ENCODE data around the gene PLEKHM1. TPM values are rescaled to one million over a fixed set of nuclear protein-coding genes. Genes with fewer than 3 reads are reported as not detected.

Gene PLEKHM1
- total RNA-seq, 2 experiments from 2014 or later = 16.6 to 18.6 TPM

GRCh38 chr17:45433159-45433535 lies 57.4 kb downstream of the PLEKHM1 start:
- CTCF ChIA-PET = interaction anchor here (0.6 kb wide), 1 partner anchor 20 kb away, joined by 3 read pairs; no protein-coding TSS in a partner anchor
- H3K36me3 Mint-ChIP-seq (ENCODE audit: low read depth) = no peaks in the 10 kb centered on the region
- no peaks in the 10 kb centered on the region for H3K9me3 Mint-ChIP-seq
- DNase-seq = no peak
- peak overlapping the region; percentile 47 for H3K4me3 Mint-ChIP-seq
- H3K4me1 Mint-ChIP-seq (ENCODE audit: low read depth) = peaks cover 16% of the 10 kb centered on the region
- H3K27ac Mint-ChIP-seq = no peak overlapping the region
- H3K27me3 Mint-ChIP-seq (ENCODE audit: low read depth) = peaks cover 5% of the 10 kb centered on the region
- intact Hi-C loops (cut with micrococcal nuclease) = no loop called here

DNA sequence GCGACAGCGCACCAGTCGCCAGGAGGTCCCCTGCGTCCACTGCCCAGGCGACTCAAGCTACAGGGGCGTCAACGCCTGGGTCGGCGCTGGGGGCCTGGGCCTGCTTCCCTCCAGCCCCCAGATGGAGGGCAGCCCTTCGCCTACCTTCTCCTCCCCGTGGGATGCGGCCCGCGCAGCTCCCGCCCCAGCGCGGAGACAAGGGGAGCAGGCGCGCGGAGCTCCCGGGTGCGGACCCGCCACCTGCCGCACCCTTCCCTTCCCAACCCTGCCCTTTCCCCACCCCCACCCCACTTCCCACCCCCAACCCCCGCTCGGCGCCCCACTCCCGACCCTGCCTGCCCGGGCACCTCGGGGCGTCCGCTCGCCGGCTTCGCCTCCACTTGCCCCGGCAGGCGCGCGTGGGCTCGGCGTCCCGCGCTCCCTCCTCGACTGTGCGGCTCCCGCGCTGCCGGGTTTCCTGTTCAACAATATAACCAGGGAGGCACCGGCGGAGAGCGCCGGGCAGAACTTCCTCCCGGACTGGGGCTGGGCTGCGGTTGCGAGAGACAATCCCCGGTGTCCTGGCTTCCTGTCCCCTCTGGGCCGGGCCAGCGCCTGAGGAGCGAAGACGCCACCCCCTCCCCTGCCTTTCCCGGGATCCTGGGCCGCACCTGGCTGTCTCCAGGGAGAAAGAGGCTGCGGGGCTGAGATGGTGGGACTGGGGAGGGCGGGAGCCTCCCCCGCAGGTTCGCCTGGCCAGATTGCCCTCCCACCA lies 57.9 kb downstream of the PLEKHM1 start, which contains the start of gene ARHGAP27:
Gene ARHGAP27 (minus strand): TSS at position 466 of the 754 bp plus-strand sequence. CDS start 2,591 bp downstream, outside the sequence.
- Mint-ChIP-seq H3K9me3 (no peaks in the 10 kb centered on the region), H3K4me3 (peak within 1 kb of the TSS; percentile 78), H3K27me3 (ENCODE audit: low read depth) (peaks cover 5% of the 10 kb centered on the region), H3K36me3 (ENCODE audit: low read depth) (no peaks in the 10 kb centered on the region), H3K4me1 (ENCODE audit: low read depth) (peaks cover 18% of the 10 kb centered on the region), H3K27ac (no peak within 1 kb of the TSS)
- intact Hi-C loops (cut with micrococcal nuclease) = no loop called here
- DNase-seq = peak; percentile 60
- CTCF ChIA-PET = interaction anchor here (0.6 kb wide), 1 partner anchor 20 kb away, joined by 3 read pairs; no protein-coding TSS in a partner anchor

GRCh38 chr17:45431531-45432404 lies 58.8 kb downstream of the PLEKHM1 start:
- Mint-ChIP-seq H3K27ac (no peak overlapping the region), H3K9me3 (no peaks in the 10 kb centered on the region), H3K4me3 (peak overlapping the region; percentile 78), H3K36me3 (ENCODE audit: low read depth) (no peaks in the 10 kb centered on the region), H3K27me3 (ENCODE audit: low read depth) (peaks cover 5% of the 10 kb centered on the region), H3K4me1 (ENCODE audit: low read depth) (peaks cover 18% of the 10 kb centered on the region)
- DNase-seq = peak; percentile 76
- intact Hi-C loops (cut with micrococcal nuclease) = no loop called here
- CTCF ChIA-PET = no interaction called here

- CTCF ChIA-PET = no interaction called here
- H3K36me3 Mint-ChIP-seq (ENCODE audit: low read depth) = no peaks in the 10 kb centered on the region
- peaks cover 18% of the 10 kb centered on the region for H3K4me1 Mint-ChIP-seq (ENCODE audit: low read depth)
- H3K4me3 Mint-ChIP-seq = peak overlapping the region; percentile 78
- DNase-seq = peak; percentile 39
- peaks cover 5% of the 10 kb centered on the region for H3K27me3 Mint-ChIP-seq (ENCODE audit: low read depth)
- intact Hi-C loops (cut with micrococcal nuclease) = no loop called here
- no peaks in the 10 kb centered on the region for H3K9me3 Mint-ChIP-seq
- no peak overlapping the region for H3K27ac Mint-ChIP-seq
Observed at GRCh38 chr17:45430738-45431530, 59.6 kb downstream of the PLEKHM1 start.

- no peak for DNase-seq
- Mint-ChIP-seq H3K4me3 (peak overlapping the region; percentile 78), H3K4me1 (ENCODE audit: low read depth) (peaks cover 18% of the 10 kb centered on the region), H3K27ac (no peak overlapping the region), H3K9me3 (no peaks in the 10 kb centered on the region), H3K36me3 (ENCODE audit: low read depth) (no peaks in the 10 kb centered on the region), H3K27me3 (ENCODE audit: low read depth) (peaks cover 5% of the 10 kb centered on the region)
- intact Hi-C loops (cut with micrococcal nuclease) = no loop called here
- CTCF ChIA-PET = no interaction called here
Observed at GRCh38 chr17:45430006-45430737, 60.3 kb downstream of the PLEKHM1 start.

DNA sequence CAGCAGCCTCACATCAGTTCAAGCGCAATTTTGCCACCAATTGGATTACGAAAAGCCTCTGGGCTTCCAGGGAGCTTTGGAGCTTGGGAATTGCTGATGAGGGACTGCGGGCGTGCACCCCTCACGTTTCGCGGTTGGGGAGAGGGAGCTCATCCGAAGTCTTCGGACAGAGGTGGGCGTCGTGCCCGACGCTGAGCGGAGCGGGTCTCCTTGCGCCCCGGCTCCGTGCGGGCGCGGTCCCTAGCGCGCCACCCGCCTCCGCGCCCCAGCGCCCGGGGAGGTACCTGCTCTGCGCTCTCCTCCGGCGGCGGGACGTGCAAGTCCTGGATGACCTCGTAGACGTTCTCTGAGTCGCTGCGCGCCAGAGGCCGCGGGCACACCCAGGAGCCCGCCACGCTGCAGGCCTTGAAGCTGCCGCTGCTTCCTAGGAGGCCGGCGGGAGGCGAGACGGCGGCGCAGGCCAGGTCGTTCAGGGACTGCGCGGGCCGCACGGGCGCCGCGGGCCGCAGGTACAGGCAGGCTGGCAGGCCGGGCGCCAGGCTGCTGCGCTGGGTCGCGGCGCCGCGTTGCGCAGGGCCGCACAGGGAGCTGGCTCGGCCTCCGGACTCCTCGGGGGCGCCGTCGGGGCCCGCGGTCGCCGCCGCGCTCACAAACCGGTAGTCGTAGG lies 61.0 kb downstream of the PLEKHM1 start:
- Mint-ChIP-seq H3K4me1 (ENCODE audit: low read depth) (peaks cover 18% of the 10 kb centered on the region), H3K27me3 (ENCODE audit: low read depth) (peaks cover 5% of the 10 kb centered on the region), H3K4me3 (no peak overlapping the region), H3K9me3 (no peaks in the 10 kb centered on the region), H3K36me3 (ENCODE audit: low read depth) (no peaks in the 10 kb centered on the region), H3K27ac (no peak overlapping the region)
- no peak for DNase-seq
- CTCF ChIA-PET = interaction anchor here (0.6 to 0.7 kb wide), 3 partner anchors 11 to 1682 kb away, joined by 3 read pairs; no protein-coding TSS in a partner anchor
- intact Hi-C loops (cut with micrococcal nuclease) = no loop called here

- Mint-ChIP-seq H3K36me3 (ENCODE audit: low read depth) (no peaks in the 10 kb centered on the region), H3K27ac (no peak overlapping the region), H3K9me3 (no peaks in the 10 kb centered on the region), H3K4me3 (peak overlapping the region; percentile 60), H3K27me3 (ENCODE audit: low read depth) (peaks cover 5% of the 10 kb centered on the region), H3K4me1 (ENCODE audit: low read depth) (peaks cover 18% of the 10 kb centered on the region)
- intact Hi-C loops (cut with micrococcal nuclease) = no loop called here
- CTCF ChIA-PET = interaction anchor here (0.6 to 1.1 kb wide), 8 partner anchors 12 to 1683 kb away, joined by 3 to 4 read pairs (median 3); no protein-coding TSS in a partner anchor
- DNase-seq = no peak
Observed at GRCh38 chr17:45428931-45429338, 61.6 kb downstream of the PLEKHM1 start.

DNA sequence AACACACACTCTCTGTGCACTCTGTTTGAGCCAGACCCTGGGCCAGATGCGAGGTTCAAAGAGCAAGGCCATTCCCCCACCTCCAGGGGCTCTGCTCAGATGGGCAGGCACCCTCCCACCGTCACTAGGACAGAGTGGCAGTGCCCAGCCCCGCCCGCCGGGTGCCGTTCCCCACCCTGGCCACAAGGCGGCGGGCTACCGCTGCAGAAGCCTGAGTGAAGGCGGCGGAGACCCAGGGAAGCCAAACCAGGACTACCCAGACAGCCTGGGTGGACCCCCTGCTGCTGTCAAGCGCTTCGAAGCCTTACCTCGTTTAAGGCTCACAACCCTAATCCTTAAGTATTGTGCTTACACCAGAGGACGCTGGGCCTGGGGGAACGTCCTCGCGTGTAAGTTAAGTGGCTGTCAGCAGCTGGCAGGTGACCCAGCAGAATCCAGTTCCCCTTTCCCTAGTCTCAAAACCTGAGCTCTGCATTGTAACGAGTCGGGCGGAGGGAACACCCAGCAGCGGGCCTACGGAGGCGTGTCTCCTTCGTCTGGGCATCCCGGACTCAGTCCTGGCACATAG lies 62.4 kb downstream of the PLEKHM1 start:
- H3K4me3 Mint-ChIP-seq = peak overlapping the region; percentile 60
- intact Hi-C loops (cut with micrococcal nuclease) = no loop called here
- no peak overlapping the region for H3K27ac Mint-ChIP-seq
- peaks cover 18% of the 10 kb centered on the region for H3K4me1 Mint-ChIP-seq (ENCODE audit: low read depth)
- H3K9me3 Mint-ChIP-seq = no peaks in the 10 kb centered on the region
- H3K27me3 Mint-ChIP-seq (ENCODE audit: low read depth) = peaks cover 5% of the 10 kb centered on the region
- CTCF ChIA-PET = interaction anchor here (0.6 to 1.1 kb wide), 8 partner anchors 16 to 223 kb away, joined by 3 to 7 read pairs (median 4); no protein-coding TSS in a partner anchor
- peak; percentile 84 for DNase-seq
- H3K36me3 Mint-ChIP-seq (ENCODE audit: low read depth) = no peaks in the 10 kb centered on the region

- intact Hi-C loops (cut with micrococcal nuclease) = no loop called here
- Mint-ChIP-seq H3K27ac (no peak overlapping the region), H3K27me3 (ENCODE audit: low read depth) (peaks cover 5% of the 10 kb centered on the region), H3K36me3 (ENCODE audit: low read depth) (no peaks in the 10 kb centered on the region), H3K9me3 (no peaks in the 10 kb centered on the region), H3K4me3 (no peak overlapping the region), H3K4me1 (ENCODE audit: low read depth) (peaks cover 18% of the 10 kb centered on the region)
- CTCF ChIA-PET = interaction anchor here (0.7 to 1.1 kb wide), 3 partner anchors 16 to 222 kb away, joined by 3 to 5 read pairs (median 3); no protein-coding TSS in a partner anchor
- DNase-seq = no peak
Observed at GRCh38 chr17:45427181-45427835, 63.2 kb downstream of the PLEKHM1 start.

- CTCF ChIA-PET = interaction anchor here (0.7 to 0.8 kb wide), 2 partner anchors 25 to 29 kb away, joined by 3 read pairs; no protein-coding TSS in a partner anchor
- H3K36me3 Mint-ChIP-seq (ENCODE audit: low read depth) = no peaks in the 10 kb centered on the region
- DNase-seq = no peak
- H3K4me1 Mint-ChIP-seq (ENCODE audit: low read depth) = peaks cover 17% of the 10 kb centered on the region
- no peak overlapping the region for H3K4me3 Mint-ChIP-seq
- no peaks in the 10 kb centered on the region for H3K9me3 Mint-ChIP-seq
- H3K27me3 Mint-ChIP-seq (ENCODE audit: low read depth) = peaks cover 5% of the 10 kb centered on the region
- intact Hi-C loops (cut with micrococcal nuclease) = no loop called here
- no peak overlapping the region for H3K27ac Mint-ChIP-seq
Observed at GRCh38 chr17:45426561-45426960, 64.0 kb downstream of the PLEKHM1 start.

All from activated naive CD4-positive, alpha-beta T cell treated with anti-CD3 and anti-CD28 coated beads for 36 hours (primary cell).